Liver (tissue), 3 donors: ENCODE data around the gene ABHD16B.

Experiments
- ATF3 ChIP-seq: IDR thresholded peaks from 2 replicates; pipeline ENCODE4 v1.6.1; 2016; ENCODE audit warnings: antibody characterized with exemption
- CTCF ChIP-seq: fragments of 150-350 bp; IDR thresholded peaks from 2 replicates; pipeline ENCODE4 v1.5.1; 2017; ENCODE audit warnings: improper control_type of control experiment, low read depth, low read length; ENCODE audit not compliant: missing input control
- FOXA1 ChIP-seq: IDR thresholded peaks from 2 replicates; pipeline ENCODE4 v1.6.1; 2016; ENCODE audit warnings: antibody characterized with exemption
- FOXA2 ChIP-seq: IDR thresholded peaks from 2 replicates; pipeline ENCODE4 v1.6.1; 2016; ENCODE audit warnings: antibody characterized with exemption
- JUND ChIP-seq, 2 donors: IDR thresholded peaks; 2 replicates each; pipeline ENCODE4 v1.6.1; 2016; ENCODE audit warnings: antibody characterized with exemption in 2 of 2
- RAD21 ChIP-seq, 2 donors: IDR thresholded peaks; 2 replicates each; pipeline ENCODE4 v1.6.1; 2016; ENCODE audit warnings: antibody characterized with exemption in 2 of 2, mild to moderate bottlenecking in 2 of 2
- REST ChIP-seq: IDR thresholded peaks from 2 replicates; pipeline ENCODE4 v1.6.1; 2016; ENCODE audit warnings: antibody characterized with exemption, mild to moderate bottlenecking
- RXRA ChIP-seq, 2 donors: IDR thresholded peaks; 2 replicates each; pipeline ENCODE4 v1.6.1; 2017 to 2018; ENCODE audit warnings: antibody characterized with exemption in 2 of 2, mild to moderate bottlenecking in 1 of 2
- TAF1 ChIP-seq: conservative IDR thresholded peaks from 2 replicates; pipeline ENCODE4 v1.6.1; 2016; ENCODE audit warnings: antibody characterized with exemption, mild to moderate bottlenecking
- donor health status: healthy.
- donor health status: healthy.

GRCh38 chr20:63828124-63828523, 33.2 kb upstream of the ABHD16B start:
- no peak for TF ChIP-seq REST
- TF ChIP-seq CTCF = no peak
- TF ChIP-seq JUND (IDR thresholded peaks at IDR 0.05) = no peak
- TF ChIP-seq FOXA2 = no peak
- TF ChIP-seq FOXA1 = no peak
- no peak for TF ChIP-seq TAF1
- TF ChIP-seq RAD21 (IDR thresholded peaks at IDR 0.05) = no peak
- TF ChIP-seq ATF3 = no peak
- TF ChIP-seq RXRA (IDR thresholded peaks at IDR 0.05) = no peak
